GM21528 (cell line): Measurements from ENCODE around the gene INPP4B.

Source experiments
- ATAC-seq: cut with Tn5 transposase; IDR thresholded peaks from one replicate; pipeline ENCODE4 v1.9.1; 2021; ENCODE audit warnings: mild to moderate bottlenecking, moderate library complexity; ENCODE audit not compliant: unreplicated experiment, low FRiP score

INPP4B gene

DNA sequence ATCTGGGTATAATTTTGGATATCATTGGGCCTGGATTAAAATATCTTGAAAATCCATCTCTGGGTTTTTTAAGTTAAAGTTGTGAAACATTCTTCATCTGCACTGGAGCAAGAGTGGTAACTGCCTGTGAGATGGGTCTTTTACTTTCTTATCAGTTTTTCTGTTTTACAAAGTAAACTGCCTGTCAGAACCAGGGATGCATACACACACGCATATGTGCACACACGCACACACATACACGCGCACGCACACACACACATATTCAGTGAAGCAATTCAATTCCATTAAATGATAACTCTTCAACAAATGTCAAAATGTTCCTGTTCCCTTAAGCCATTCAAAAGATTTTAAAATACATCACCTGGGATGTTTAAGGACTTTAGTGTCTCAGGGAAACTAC, 515.8 kb downstream of the INPP4B start:
- ATAC-seq = no peak

GRCh38 chr4:142329313-142329712, 516.8 kb downstream of the INPP4B start:
- no peak for ATAC-seq

DNA sequence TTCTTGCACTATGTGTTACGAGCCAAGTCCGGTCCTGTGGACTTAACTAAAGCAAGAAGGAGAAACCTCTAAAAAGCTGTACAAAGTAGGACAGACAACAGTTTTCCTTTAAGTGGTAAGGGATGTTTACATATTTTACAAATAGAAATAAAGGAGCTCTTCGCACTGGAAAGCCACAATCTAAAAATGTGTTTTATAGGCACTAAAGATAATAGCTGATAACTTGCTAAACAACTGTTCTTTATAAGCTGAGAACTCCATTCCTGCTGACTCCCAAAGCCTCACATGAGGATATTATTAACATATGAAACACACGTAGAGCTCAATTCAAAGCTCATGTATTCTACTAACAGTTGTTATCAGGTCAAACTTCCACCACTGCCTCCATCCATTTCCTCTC, 519.9 kb downstream of the INPP4B start:
- ATAC-seq = no peak

- ATAC-seq = no peak
These were observed 521.5 kb downstream of the INPP4B start for GRCh38 chr4:142324572-142324971.

GRCh38 chr4:142322996-142323395, 523.1 kb downstream of the INPP4B start:
- no peak for ATAC-seq

DNA sequence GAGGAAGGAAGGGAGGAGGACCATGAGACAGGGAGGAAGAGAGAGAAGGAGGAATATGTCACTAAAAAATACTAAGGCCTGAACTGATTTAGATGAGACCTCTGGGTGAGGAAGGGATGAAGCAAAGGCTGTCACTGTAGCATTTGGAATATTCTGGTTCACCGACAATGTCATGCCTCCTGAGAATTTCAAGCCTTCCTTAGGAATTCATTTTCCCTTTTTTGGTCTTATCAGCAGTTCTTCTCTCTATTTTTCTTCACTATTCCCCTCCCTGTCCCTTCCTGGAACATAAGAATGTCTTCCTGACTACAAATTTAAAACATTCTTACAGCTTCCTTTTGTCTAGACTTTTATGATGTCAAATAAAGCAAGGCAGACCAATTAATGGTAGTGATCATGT, 527.8 kb downstream of the INPP4B start:
- no peak for ATAC-seq

DNA sequence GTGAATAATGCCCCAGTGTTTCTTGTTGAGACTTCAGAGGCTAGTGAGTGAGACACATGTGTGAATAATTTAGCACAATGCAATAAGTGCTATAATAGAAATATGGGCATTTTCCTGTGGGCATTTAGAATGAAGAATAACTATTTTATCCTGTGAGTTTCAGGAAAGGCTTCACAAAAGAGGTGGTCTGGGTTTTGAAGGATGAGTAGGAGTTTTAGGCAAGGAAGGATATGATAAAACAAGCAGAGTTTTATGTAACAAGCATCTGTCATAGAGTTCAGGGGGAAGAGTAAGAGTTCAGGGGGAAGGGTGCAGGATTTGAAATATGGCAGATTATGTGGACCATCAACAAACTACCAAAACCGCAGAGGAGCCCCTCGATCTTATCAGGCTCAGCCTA, 529.2 kb downstream of the INPP4B start:
- no peak for ATAC-seq

DNA sequence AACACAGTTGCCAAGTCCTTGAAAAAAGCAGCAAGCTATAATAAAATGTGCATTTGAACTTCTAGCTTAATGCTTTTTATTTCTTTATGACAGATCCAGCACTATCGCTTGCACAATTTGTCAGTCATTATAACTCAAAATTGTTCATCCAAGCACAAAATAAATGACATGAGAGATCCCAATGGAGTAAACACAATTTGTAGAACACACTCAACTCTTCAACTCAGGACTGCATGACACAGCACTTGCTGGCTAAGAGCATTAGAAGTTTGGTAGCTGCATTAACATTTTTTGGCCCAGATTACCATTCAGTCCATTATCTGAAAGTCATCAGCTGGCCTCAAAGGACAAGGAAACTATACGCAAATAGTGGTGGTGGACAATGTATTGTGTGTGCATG, 530.1 kb downstream of the INPP4B start:
- ATAC-seq = no peak

DNA sequence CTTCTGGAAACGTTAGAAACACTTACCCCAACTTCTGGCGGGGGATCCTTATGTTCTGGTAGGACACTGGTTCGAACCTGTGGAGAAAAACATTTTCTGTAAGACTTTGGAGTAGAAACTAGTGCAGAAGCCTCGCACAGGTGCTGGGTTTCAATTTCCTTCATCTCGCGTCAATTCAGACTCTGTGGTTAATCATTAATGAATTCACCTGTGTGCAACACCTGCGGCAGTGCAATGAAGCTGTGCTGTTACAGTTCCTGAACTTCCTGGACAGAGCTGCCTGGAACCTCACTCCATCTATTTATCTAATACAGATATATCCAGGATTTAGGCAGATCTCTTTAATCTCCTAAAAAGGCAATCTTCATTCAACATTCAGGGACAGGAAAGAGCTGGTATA, 531.4 kb downstream of the INPP4B start:
- ATAC-seq = no peak

- no peak for ATAC-seq
These were observed 531.9 kb downstream of the INPP4B start for GRCh38 chr4:142314247-142314646.

DNA sequence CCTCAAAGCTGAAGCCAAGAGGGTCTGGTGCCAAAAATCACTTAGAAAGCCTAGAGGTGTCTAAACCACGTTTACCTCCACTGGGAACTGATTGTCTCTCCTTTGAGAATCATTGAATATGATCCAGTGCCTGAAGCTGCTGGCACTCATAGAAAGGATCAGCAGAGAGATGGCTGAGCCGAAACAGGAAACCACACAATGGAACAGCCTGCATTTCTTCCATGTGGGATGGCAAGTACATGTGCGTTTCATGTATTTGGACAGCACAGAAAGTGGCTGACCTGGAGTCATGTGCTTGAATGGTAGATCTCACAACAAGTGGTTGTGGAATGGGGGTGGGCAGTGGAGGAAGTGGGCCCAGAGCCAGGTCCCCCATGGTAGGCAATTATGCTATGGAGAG, 533.7 kb downstream of the INPP4B start:
- no peak for ATAC-seq

DNA sequence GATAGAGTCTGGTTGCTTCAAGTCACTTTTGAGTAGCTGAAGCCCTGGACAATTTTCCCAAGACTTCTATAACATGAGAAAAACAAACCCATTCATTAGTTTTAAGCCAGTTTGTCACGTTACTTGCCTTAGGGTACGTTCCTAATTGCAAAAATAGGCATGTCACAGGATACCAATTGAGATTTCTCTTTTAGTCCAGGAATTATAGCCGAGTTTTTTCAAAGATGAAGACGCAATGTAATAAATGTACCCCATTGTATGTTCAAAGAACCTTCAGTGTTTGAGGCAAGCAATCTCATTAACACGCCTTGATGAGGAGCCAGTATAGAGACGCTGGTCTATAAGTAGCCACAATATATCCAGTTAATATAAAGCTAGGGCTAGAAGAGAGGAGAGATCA, 534.2 kb downstream of the INPP4B start:
- ATAC-seq = no peak

DNA sequence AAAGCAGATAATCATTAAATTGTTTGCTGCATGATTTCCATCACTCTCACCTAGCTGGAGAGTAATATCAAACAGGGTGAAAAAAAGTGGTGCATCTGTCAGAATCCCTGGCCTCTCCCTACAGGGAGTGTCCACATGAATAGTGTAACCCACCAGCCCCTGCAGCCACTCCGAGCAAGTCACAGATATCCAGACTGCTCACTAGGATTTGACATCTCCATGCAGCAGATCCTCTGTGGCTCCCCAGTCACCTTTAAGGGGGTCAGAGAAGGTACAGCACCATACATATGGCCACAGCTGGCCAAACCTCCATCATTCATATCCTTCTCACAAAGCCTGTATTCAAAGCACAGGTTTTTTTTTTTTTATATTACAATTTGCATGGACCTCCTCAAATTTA, 536.3 kb downstream of the INPP4B start:
- ATAC-seq = no peak

- no peak for ATAC-seq
These were observed 538.2 kb downstream of the INPP4B start for GRCh38 chr4:142307857-142308256.

DNA sequence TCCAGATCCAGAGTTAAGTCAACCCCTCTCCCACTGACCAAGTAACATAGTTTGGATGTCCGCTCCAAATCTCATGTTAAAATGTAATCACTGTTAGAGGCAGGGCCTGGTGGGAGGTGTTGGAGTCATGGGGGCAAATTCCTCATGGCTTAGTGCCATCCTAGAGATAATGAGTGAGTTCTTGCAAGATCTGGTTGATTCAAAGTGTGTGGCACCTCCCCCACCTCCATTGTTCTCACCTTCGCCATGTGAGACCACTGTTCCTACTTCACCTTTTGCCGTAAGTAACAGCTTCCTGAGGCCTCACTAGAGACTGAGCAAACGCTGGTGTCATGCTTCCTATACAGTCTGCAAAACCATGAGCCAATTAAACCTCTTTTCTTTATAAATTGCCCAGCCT, 548.8 kb downstream of the INPP4B start:
- ATAC-seq = no peak

GRCh38 chr4:142293536-142293935, 552.6 kb downstream of the INPP4B start:
- ATAC-seq = no peak

DNA sequence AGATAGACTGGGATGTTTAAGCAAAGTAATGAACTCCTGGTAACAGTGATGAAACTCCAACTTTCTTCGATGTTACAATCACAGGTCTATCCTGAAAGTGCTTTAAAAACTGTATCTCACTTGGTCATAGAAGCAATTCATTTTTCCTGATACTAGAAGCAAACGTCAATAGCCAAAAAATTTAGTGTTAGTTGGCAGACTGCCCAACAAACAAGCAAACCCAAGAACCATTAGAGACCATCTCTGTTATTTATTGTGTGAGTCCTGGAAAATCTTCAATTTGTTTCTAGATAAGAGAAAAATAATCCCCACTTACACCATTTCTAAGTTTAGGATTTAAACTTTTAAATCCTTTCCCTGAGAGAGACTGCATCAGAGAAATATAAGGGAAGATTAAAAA, 553.9 kb downstream of the INPP4B start:
- no peak for ATAC-seq

GRCh38 chr4:142291299-142292050, 554.6 kb downstream of the INPP4B start:
- no peak for ATAC-seq

DNA sequence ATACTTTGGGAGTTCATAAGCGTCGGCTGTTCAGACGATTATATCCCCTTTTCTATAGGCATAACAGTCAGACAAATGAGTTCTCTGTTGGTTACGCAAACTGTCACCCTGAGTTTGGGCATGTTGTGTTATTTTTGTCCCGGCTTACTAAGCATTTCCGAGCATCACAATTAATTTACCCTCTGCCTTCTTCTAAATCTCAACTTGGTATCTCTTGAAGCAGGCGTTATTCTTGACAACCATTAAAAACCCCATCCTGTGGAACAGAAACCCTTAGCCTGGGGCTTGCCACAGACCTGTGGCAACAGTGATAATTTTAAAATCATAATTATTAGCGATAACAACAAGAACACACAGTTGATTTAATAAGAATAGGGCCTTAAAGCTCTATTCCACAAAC, 558.7 kb downstream of the INPP4B start:
- ATAC-seq = no peak

DNA sequence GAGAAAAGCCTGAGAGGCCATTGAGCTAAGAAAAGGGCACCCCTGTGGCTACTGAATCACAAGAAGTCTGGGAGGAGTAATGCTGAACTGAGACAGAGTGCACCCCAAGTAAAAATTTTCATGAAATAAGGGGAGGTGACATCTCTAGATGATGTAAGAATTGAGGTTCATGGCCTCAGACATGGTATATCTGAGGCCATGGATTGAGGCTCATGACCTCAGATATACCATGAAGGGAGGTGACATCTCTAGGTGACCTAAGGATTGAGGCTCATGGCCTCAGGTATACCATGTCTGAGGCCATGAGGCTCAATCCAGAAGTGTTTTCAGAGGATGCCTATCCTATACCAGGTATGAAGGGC, 560.9 kb downstream of the INPP4B start:
- no peak for ATAC-seq

GRCh38 chr4:142284402-142285221, 561.5 kb downstream of the INPP4B start:
- ATAC-seq = no peak

DNA sequence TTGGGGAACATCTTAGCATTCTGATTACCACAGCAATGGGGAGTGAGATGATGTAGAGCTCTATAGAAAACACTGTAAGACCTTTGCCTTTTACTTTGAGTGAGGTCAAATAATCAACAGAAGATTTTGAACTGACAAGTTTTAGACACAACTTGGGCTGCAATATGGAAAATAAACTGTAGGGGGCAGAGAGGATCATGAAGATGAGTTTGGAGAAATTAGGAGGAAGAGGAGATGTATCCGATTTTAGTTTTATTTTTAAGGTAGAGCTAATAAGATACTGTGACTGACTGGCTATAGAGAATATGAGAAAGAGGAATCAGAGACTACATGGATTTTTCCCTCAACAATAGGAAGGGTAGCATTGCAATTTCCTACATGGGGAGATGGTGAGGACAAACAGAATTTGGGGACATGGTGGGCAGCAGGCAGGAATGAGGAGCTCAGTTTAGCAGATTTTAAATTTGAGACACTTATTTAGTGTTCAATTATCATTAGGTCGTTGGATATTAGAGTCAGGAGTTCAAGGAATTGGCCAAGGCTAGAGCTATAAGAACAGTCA, 563.1 kb downstream of the INPP4B start:
- no peak for ATAC-seq
